HG02763 (cell line): ENCODE measurements around the gene XKRX.

Experiments
- ATAC-seq: cut with Tn5 transposase; IDR thresholded peaks from one replicate; pipeline ENCODE4 v1.9.1; 2021; ENCODE audit warnings: mild to moderate bottlenecking, moderate library complexity; ENCODE audit not compliant: unreplicated experiment

XKRX gene

GRCh38 chrX:100895365-100896075 is 33.2 kb downstream of the XKRX start:
- peak; percentile 44 for ATAC-seq

- no peak for ATAC-seq
Observed at GRCh38 chrX:100883654-100884053, 45.1 kb downstream of the XKRX start.

- no peak for ATAC-seq
Observed at GRCh38 chrX:100880368-100880767, 48.3 kb downstream of the XKRX start.

DNA sequence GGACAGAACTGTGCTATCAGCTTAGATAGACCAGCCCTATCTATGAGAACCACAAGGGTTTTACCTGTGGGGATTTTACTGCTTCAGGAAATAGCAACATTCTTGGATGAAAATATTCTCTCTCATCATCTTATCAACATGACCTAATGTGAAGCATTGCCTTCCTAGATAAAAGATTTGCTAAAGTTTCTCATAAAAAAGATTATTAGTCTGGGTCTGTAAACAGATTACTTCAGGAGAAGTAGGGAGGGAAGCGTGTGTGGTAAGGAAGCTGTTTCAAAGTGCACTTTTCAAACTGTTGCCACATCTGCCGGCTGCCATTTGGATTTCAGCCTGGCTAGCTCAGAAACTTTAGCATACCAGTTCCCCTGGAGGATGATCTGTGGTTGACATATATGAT is 54.4 kb downstream of the XKRX start, which contains the start of gene NOX1:
TSS of gene NOX1 (minus strand) at position 35 of the 400 bp plus-strand sequence. CDS start 220 bp downstream, outside the sequence.
- ATAC-seq: no peak

- no peak for ATAC-seq
Observed at GRCh38 chrX:100871594-100872560, 56.8 kb downstream of the XKRX start.

DNA sequence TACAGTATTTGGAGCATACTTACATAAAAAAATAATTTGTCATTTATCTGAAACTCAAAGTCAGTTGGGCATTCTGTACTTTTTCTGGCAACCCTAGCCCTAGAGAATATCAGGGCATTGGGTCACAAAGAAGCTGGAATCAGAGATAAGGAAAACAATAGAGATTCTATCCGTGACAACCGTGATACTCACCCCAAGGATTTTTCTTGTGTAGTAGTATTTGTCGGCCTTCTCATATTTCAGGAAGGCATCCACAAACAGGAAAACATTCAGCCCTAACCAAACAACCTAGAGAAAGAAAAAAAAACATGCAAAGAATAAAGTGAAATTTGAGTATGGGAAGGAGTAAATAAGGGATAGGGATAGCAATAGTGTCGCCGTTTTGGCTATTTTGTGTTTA is 58.2 kb downstream of the XKRX start:
- ATAC-seq: no peak

GRCh38 chrX:100868273-100868672 is 60.4 kb downstream of the XKRX start:
- ATAC-seq: no peak

DNA sequence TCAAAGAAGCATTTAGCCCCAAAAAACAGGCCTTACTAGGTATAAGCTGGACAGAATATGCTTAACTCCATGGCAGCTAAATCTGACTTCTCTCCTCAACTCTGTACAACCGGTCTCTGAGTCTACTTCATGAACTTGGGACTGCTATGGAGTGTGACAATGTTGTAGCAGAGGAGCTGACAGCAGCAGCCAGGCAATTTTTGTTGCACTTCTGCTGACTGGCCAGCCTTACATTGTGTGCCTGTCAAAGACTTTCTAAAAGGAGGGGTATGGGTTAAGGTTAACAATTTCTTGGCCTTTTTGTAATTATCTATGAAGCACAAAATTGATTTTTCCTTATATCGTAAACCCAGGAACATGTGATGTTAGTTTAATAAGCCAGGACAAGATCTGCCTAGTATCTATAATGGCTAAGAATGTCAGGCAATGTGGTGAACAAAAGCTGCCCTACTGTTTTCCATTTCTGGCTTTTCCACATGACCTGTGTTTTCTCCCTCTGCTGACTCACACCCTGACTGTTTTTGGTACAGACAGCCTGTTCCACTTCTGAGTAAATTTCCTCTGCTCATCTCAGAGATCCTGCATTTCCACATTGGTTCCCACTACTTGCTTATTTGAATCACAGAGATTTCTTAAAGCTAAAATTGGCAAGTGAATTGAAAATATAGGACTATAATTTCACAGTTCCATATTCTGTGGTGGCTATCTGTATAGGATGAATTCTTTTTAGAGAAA is 63.9 kb downstream of the XKRX start:
- ATAC-seq: no peak
